SU-DHL-6 (cell line): ENCODE results near the gene ZNF212.

ENCODE experiments used
- H2AFZ ChIP-seq: fragments of 200-600 bp; sonication (generic); 2 replicates; pipeline ENCODE4 v1.6.1; 2014; ENCODE audit warnings: low read depth, mild to moderate bottlenecking, moderate library complexity, mixed read lengths, antibody characterized with exemption, low read length; ENCODE audit not compliant: severe bottlenecking
- H3F3A ChIP-seq: fragments of 200-600 bp; shearing (Covaris generic); 2 replicates; pipeline ENCODE4 v1.6.0; 2016; ENCODE audit warnings: antibody characterized with exemption, mild to moderate bottlenecking; ENCODE audit not compliant: insufficient read depth
- H3K27ac ChIP-seq: fragments of 200-600 bp; sonication (generic); 2 replicates; pipeline ENCODE4 v1.5.1; 2016; ENCODE audit warnings: low read depth, mild to moderate bottlenecking, low read length, moderate library complexity, mixed read lengths
- H3K27me3 ChIP-seq: fragments of 200-600 bp; sonication (generic), shearing (Covaris generic); 2 replicates; pipeline ENCODE4 v1.6.0; 2014; ENCODE audit warnings: mild to moderate bottlenecking, low read length
- H3K36me3 ChIP-seq: fragments of 200-600 bp; sonication (generic); 2 replicates; pipeline ENCODE4 v1.6.1; 2014; ENCODE audit warnings: mild to moderate bottlenecking, low read length, mixed read lengths
- H3K4me2 ChIP-seq: fragments of 300-600, 200-600 bp; shearing (Covaris generic), sonication (generic); 2 replicates; pipeline ENCODE4 v1.6.0; 2014; ENCODE audit warnings: low read length, low read depth, mild to moderate bottlenecking; ENCODE audit not compliant: poor library complexity, severe bottlenecking
- H3K4me3 ChIP-seq: fragments of 200-600 bp; sonication (generic); 2 replicates; pipeline ENCODE4 v1.5.1; 2014; ENCODE audit warnings: antibody characterized with exemption, low read length, mild to moderate bottlenecking, mixed read lengths; ENCODE audit not compliant: insufficient read depth, poor library complexity, severe bottlenecking
- H3K79me2 ChIP-seq: fragments of 200-600 bp; sonication (generic); 2 replicates; pipeline ENCODE4 v1.6.1; 2014; ENCODE audit warnings: mild to moderate bottlenecking, low read length, moderate library complexity; ENCODE audit not compliant: insufficient read depth
- H3K9ac ChIP-seq: fragments of 200-600 bp; sonication (generic); 2 replicates; pipeline ENCODE4 v1.7.0; 2014; ENCODE audit warnings: mild to moderate bottlenecking, low read length
- H3K9me2 ChIP-seq: fragments of 200-600 bp; sonication (generic); replicated peaks from 2 replicates; pipeline ENCODE4 v1.6.1; 2014; ENCODE audit warnings: low read length; ENCODE audit not compliant: insufficient read depth
- H3K9me3 ChIP-seq: fragments of 200-600 bp; sonication (generic); 2 replicates; pipeline ENCODE4 v1.6.1; 2014; ENCODE audit warnings: low read length, mixed read lengths; ENCODE audit not compliant: insufficient read depth
- H4K20me1 ChIP-seq: fragments of 200-600 bp; sonication (generic); 2 replicates; pipeline ENCODE4 v1.6.1; 2014; ENCODE audit warnings: low read depth, mild to moderate bottlenecking, antibody characterized with exemption, low read length, moderate library complexity, mixed read lengths
- EZH2phosphoT487 ChIP-seq: fragments of 200-600 bp; sonication (generic), shearing (Covaris generic); conservative IDR thresholded peaks from 2 replicates; pipeline ENCODE4 v1.6.1; 2018; ENCODE audit warnings: mild to moderate bottlenecking, antibody characterized with exemption, low read length, moderate library complexity, mixed read lengths
- TF ChIP-seq, protein P1 (sequence below): fragments of 200-600 bp; sonication (generic); IDR thresholded peaks from one replicate; pipeline ENCODE4 v1.5.1; 2017; ENCODE audit warnings: antibody characterized with exemption, mild to moderate bottlenecking, low read length, moderate library complexity; ENCODE audit not compliant: insufficient read depth, poor library complexity, severe bottlenecking

Gene ZNF212

DNA sequence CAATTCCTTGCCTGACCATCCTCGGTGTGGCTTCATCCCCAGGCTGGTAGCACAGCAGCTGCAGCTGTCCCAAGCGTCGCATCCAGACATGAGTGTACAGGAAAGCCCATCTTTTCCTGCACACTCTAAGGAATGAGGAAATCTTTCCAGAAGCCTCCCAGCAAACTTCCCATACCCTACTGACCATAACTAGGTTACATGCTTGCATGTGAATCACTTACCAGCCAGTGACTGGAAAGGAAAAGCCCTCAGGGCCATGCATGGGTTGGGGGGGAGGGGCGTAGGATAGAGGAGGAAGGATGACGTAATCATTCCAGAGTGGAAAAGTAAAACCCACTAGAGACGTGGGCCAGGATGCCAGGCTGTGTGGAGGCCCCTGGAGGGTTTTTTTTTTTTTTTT, 18.9 kb upstream of the ZNF212 start:
- Histone ChIP-seq H3K27ac (no peak overlapping the region), H3K9ac (no peak overlapping the region), H3K4me2 (no peak overlapping the region), H3K4me3 (no peak overlapping the region), H3K9me3 (no peaks in the 10 kb centered on the region), H3F3A (no peaks in the 10 kb centered on the region), H2AFZ (no peak overlapping the region), H3K79me2 (no peaks in the 10 kb centered on the region), H3K36me3 (no peaks in the 10 kb centered on the region), H4K20me1 (no peaks in the 10 kb centered on the region), H3K27me3 (no peaks in the 10 kb centered on the region), H3K9me2 (no peaks in the 10 kb centered on the region)
- TF ChIP-seq, protein P1, sequence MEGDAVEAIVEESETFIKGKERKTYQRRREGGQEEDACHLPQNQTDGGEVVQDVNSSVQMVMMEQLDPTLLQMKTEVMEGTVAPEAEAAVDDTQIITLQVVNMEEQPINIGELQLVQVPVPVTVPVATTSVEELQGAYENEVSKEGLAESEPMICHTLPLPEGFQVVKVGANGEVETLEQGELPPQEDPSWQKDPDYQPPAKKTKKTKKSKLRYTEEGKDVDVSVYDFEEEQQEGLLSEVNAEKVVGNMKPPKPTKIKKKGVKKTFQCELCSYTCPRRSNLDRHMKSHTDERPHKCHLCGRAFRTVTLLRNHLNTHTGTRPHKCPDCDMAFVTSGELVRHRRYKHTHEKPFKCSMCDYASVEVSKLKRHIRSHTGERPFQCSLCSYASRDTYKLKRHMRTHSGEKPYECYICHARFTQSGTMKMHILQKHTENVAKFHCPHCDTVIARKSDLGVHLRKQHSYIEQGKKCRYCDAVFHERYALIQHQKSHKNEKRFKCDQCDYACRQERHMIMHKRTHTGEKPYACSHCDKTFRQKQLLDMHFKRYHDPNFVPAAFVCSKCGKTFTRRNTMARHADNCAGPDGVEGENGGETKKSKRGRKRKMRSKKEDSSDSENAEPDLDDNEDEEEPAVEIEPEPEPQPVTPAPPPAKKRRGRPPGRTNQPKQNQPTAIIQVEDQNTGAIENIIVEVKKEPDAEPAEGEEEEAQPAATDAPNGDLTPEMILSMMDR: no peak
- TF ChIP-seq EZH2phosphoT487: no peak

DNA sequence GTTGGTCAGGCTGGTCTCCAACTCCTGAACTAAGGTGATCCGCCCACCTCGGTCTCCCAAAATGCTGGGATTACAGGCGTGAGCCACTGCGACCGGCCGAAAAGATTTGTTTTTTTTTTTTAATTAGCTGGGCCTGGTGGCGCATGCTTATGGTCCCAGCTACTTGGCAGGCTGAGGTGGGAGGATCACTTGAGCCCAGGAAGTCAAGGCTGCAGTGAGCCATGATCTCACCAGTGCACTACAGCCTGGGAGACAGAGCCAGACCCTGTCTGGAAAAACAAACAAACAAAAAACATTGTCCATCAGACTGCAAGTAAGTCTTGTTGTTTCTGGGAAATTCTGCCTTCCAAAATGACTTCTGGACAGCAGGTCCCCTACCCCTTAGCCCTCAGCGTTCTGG, 16.3 kb upstream of the ZNF212 start:
- H3K36me3 ChIP-seq: no peaks in the 10 kb centered on the region
- no peak overlapping the region for H3K4me2 ChIP-seq
- H3K79me2 ChIP-seq: no peaks in the 10 kb centered on the region
- no peaks in the 10 kb centered on the region for H3F3A ChIP-seq
- TF ChIP-seq, protein P1: no peak
- TF ChIP-seq EZH2phosphoT487: no peak
- no peaks in the 10 kb centered on the region for H3K9me2 ChIP-seq
- H4K20me1 ChIP-seq: no peaks in the 10 kb centered on the region
- no peak overlapping the region for H3K27ac ChIP-seq
- no peak overlapping the region for H3K4me3 ChIP-seq
- H2AFZ ChIP-seq: no peak overlapping the region
- no peak overlapping the region for H3K9ac ChIP-seq
- H3K9me3 ChIP-seq: no peaks in the 10 kb centered on the region
- no peaks in the 10 kb centered on the region for H3K27me3 ChIP-seq

DNA sequence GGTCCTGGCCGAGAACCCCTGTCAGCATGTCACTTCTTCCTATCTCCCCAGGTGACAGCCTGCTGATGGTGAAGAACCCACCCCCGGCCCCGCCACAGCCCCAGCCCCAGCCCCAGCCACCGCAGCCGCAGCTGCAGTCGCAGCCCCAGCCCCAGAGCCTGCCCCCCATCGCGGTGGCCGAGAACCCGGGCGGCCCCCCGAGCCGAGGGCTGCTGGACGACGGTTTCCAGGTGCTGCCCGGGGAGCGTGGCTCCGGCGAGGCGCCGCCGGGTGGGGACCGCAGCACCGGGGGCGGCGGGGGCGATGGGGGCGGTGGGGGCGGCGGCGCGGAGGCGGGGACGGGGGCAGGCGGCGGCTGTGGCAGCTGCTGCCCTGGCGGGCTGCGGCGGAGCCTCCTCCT, 15.7 kb upstream of the ZNF212 start:
- Histone ChIP-seq H3K9ac (no peak overlapping the region), H3K9me3 (no peaks in the 10 kb centered on the region), H3K27ac (no peak overlapping the region), H3F3A (no peaks in the 10 kb centered on the region; the same call in 1 of the 2 replicates), H3K27me3 (no peaks in the 10 kb centered on the region), H4K20me1 (no peaks in the 10 kb centered on the region), H3K36me3 (no peaks in the 10 kb centered on the region), H2AFZ (no peak overlapping the region), H3K4me3 (no peak overlapping the region), H3K4me2 (no peak overlapping the region), H3K9me2 (no peaks in the 10 kb centered on the region), H3K79me2 (no peaks in the 10 kb centered on the region)
- TF ChIP-seq, protein P1: no peak

DNA sequence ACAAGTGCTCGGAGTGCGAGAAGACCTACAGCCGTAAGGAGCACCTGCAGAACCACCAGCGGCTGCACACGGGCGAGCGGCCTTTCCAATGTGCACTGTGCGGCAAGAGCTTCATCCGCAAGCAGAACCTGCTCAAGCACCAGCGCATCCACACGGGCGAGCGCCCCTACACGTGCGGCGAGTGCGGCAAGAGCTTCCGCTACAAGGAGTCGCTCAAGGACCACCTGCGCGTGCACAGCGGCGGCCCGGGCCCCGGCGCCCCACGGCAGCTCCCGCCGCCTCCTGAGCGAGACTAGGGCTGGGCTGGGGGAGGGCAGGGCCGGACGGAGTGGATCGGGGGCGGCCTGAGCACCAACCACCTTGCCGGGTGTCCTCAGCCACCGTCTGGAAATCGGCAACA, 15.1 kb upstream of the ZNF212 start:
- Histone ChIP-seq H3K9me2 (no peaks in the 10 kb centered on the region), H2AFZ (no peak overlapping the region), H3K9ac (no peak overlapping the region), H3K9me3 (no peaks in the 10 kb centered on the region), H4K20me1 (no peaks in the 10 kb centered on the region), H3K27me3 (no peaks in the 10 kb centered on the region), H3K36me3 (no peaks in the 10 kb centered on the region), H3K27ac (no peak overlapping the region), H3F3A (no peaks in the 10 kb centered on the region; the same call in 1 of the 2 replicates), H3K4me3 (no peak overlapping the region), H3K4me2 (no peak overlapping the region), H3K79me2 (no peaks in the 10 kb centered on the region)
- TF ChIP-seq EZH2phosphoT487: no peak
- TF ChIP-seq, protein P1: no peak
